CD4-positive, alpha-beta T cell (primary cell): ENCODE measurements around the gene CYP26C1. TPM values are rescaled to one million over a fixed set of nuclear protein-coding genes. Genes with fewer than 3 reads are reported as not detected.

Source experiments
- ATAC-seq: fragments of 200-7000 bp; cut with Tn5 transposase; one replicate; pipeline ENCODE4 v1.10.0; 2022; ENCODE audit warnings: mild to moderate bottlenecking; ENCODE audit not compliant: poor library complexity
- CTCF ChIA-PET: fragments of 350-600 bp; sonication (Branson Sonifier 250); formaldehyde crosslinking; loops from one replicate; lab custom pipeline; 2021; ENCODE audit warnings: antibody characterized with exemption, inconsistent platforms; lab: Charles Lee
- POLR2A ChIA-PET: fragments of 350-600 bp; sonication (Branson Sonifier 250); formaldehyde crosslinking; loops from one replicate; lab custom pipeline; 2021; ENCODE audit warnings: antibody characterized with exemption, inconsistent platforms; lab: Charles Lee
- DNase-seq, 14 experiments: peaks; one replicate each; pipeline ENCODE4 v3.0.0-alpha.2; 2013 to 2020; ENCODE audit warnings: mixed read lengths in 2 of 14
- H3K27ac ChIP-seq, 2 donors: one replicate each; pipeline versions ENCODE4 v1.5.1 to v1.7.0; 2013; ENCODE audit warnings: low read length in 2 of 2, low read depth in 1 of 2, mild to moderate bottlenecking in 1 of 2
- H3K27me3 ChIP-seq, 2 experiments: 1 replicate in 1 of 2; 2 replicates in 1 of 2; pipeline versions ENCODE4 v1.6.1 to v1.7.0; 2013; ENCODE audit warnings: low read length in 2 of 2, control low read depth in 1 of 2, mild to moderate bottlenecking in 1 of 2, moderate library complexity in 1 of 2; ENCODE audit not compliant: insufficient read depth in 2 of 2, control insufficient read depth in 1 of 2
- H3K36me3 ChIP-seq: one replicate; pipeline ENCODE4 v1.6.1; 2013; ENCODE audit warnings: low read length, control low read depth; ENCODE audit not compliant: insufficient read depth
- H3K4me1 ChIP-seq: one replicate; pipeline ENCODE4 v1.6.1; 2013; ENCODE audit warnings: low read length, control low read depth; ENCODE audit not compliant: insufficient read depth
- H3K4me3 ChIP-seq: one replicate; pipeline ENCODE4 v1.5.1; 2013; ENCODE audit warnings: mild to moderate bottlenecking, low read length, moderate library complexity
- H3K9me3 ChIP-seq, 2 experiments: 1 replicate in 1 of 2; 2 replicates in 1 of 2; pipeline versions ENCODE4 v1.6.1 to v1.7.0; 2013; ENCODE audit warnings: low read length in 2 of 2, mild to moderate bottlenecking in 2 of 2, control low read depth in 1 of 2, moderate library complexity in 1 of 2; ENCODE audit not compliant: control insufficient read depth in 1 of 2, insufficient read depth in 1 of 2
- H3K27ac Mint-ChIP-seq: one replicate; pipeline ENCODE4 v1.8.0; 2020; ENCODE audit warnings: mixed read lengths
- H3K27me3 Mint-ChIP-seq: one replicate; pipeline ENCODE4 v1.8.0; 2021; ENCODE audit warnings: mixed read lengths
- H3K36me3 Mint-ChIP-seq: one replicate; pipeline ENCODE4 v1.8.0; 2021; ENCODE audit warnings: low read depth, mixed read lengths
- H3K4me1 Mint-ChIP-seq: one replicate; pipeline ENCODE4 v1.8.0; 2021; ENCODE audit warnings: low read depth, mixed read lengths
- H3K4me3 Mint-ChIP-seq: one replicate; pipeline ENCODE4 v1.8.0; 2020; ENCODE audit warnings: mild to moderate bottlenecking, mixed read lengths
- H3K9me3 Mint-ChIP-seq: one replicate; pipeline ENCODE4 v1.8.0; 2020; ENCODE audit warnings: mixed read lengths
- CTCF ChIP-seq: fragments of 200-600 bp; IDR thresholded peaks from one replicate; pipeline ENCODE4 v1.8.0; 2022; ENCODE audit warnings: antibody characterized with exemption, mild to moderate bottlenecking
- intact Hi-C, 2 experiments: fragments of 100-400 bp; cut with DNase I in 1 of 2; cut with micrococcal nuclease in 1 of 2; formaldehyde crosslinking; loops; one replicate each; pipeline versions ENCODE4 v1.15.1 to v1.9.0; 2023 to 2025; cut with DNase I, micrococcal nuclease
- total RNA-seq, 174 experiments: library from RNA in 2 of 174; stranded (reverse) in 2 of 174; gene quantifications; one replicate each; pipeline ENCODE4 v1.2.3 and lab custom pipeline; 2021 to 2026

Gene CYP26C1
- total RNA-seq, 2 experiments from 2014 or later, result 0.14 TPM; not detected in 1

- H3K4me1 Mint-ChIP-seq, result peaks cover 47% of the 10 kb centered on the region
- H3K4me3 ChIP-seq, result no peak overlapping the region
- ATAC-seq, result no peak
- no peak overlapping the region for H3K27ac Mint-ChIP-seq
- H3K9me3 Mint-ChIP-seq, result no peaks in the 10 kb centered on the region
- H3K36me3 ChIP-seq, result peaks cover 3% of the 10 kb centered on the region
- H3K4me3 Mint-ChIP-seq, result no peak overlapping the region
- ChIA-PET CTCF (no interaction called here), POLR2A (no interaction called here)
- peaks cover 0 to 11% of the 10 kb centered on the region in 2 experiments for H3K9me3 ChIP-seq
- peaks cover 64% of the 10 kb centered on the region for H3K27me3 Mint-ChIP-seq
- H3K27me3 ChIP-seq, result peaks cover 31 to 48% of the 10 kb centered on the region in 2 experiments
- TF ChIP-seq CTCF, result no peak
- peaks cover 3% of the 10 kb centered on the region for H3K36me3 Mint-ChIP-seq
- H3K27ac ChIP-seq, result no peak overlapping the region
- H3K4me1 ChIP-seq, result peaks cover 23% of the 10 kb centered on the region
- intact Hi-C loops, result no loop called here
- no peak for DNase-seq
These were observed 3.5 kb downstream of the CYP26C1 start for GRCh38 chr10:93063977-93064660.

- no peak overlapping the region for H3K27ac ChIP-seq
- DNase-seq (no peak), ATAC-seq (no peak)
- Mint-ChIP-seq H3K36me3 (no peaks in the 10 kb centered on the region), H3K4me1 (peaks cover 47% of the 10 kb centered on the region), H3K9me3 (no peaks in the 10 kb centered on the region), H3K4me3 (no peak overlapping the region), H3K27me3 (peaks cover 64% of the 10 kb centered on the region), H3K27ac (no peak overlapping the region)
- POLR2A ChIA-PET, result no interaction called here
- H3K27me3 ChIP-seq, result peaks cover 39 to 57% of the 10 kb centered on the region in 2 experiments
- intact Hi-C loops, result no loop called here
- TF ChIP-seq CTCF, result no peak
- peaks cover 20% of the 10 kb centered on the region for H3K4me1 ChIP-seq
- no peak overlapping the region for H3K4me3 ChIP-seq
- CTCF ChIA-PET, result no interaction called here
- no peaks in the 10 kb centered on the region for H3K36me3 ChIP-seq
- peaks cover 0 to 11% of the 10 kb centered on the region in 2 experiments for H3K9me3 ChIP-seq
These were observed 4.5 kb downstream of the CYP26C1 start for GRCh38 chr10:93064874-93065660.

DNA sequence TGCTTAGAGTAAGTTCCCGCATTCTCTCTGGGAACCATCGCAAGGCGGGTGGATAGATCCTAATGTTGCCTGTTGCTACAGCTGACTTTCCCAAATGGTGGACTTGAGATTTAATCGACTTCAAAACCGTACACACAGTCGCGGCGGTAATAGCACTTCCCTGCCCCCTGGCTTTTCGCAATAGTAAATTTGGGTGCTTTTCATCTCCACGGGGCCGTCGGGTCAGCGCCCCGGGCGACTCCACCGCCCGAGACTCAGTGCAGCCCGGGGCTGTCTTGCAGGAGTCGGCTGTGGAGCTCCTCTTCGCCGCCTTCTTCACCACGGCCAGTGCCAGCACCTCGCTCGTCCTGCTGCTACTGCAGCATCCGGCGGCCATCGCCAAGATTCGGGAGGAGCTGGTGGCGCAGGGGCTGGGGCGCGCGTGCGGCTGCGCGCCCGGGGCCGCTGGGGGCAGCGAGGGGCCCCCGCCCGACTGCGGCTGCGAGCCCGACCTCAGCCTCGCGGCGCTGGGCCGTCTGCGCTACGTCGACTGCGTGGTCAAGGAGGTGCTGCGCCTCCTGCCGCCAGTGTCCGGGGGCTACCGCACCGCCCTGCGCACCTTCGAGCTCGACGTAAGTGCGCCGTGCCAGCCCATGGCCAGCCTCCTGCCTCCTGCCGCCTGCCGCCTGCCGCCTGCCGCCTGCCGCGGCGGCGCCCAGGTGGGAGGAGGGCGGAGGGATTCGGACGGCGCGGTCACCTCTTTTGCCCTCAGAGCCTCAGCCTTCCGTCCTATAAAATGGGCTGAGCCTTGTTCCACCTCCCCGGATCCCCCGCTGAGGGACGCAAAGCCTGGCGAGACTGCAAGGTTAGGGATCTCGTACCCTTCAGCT, 5.3 kb downstream of the CYP26C1 start:
- peaks cover 16% of the 10 kb centered on the region for H3K4me1 ChIP-seq
- Mint-ChIP-seq H3K36me3 (no peaks in the 10 kb centered on the region), H3K27me3 (peaks cover 71% of the 10 kb centered on the region), H3K4me3 (no peak overlapping the region), H3K27ac (no peak overlapping the region), H3K9me3 (no peaks in the 10 kb centered on the region), H3K4me1 (peaks cover 52% of the 10 kb centered on the region)
- no peak overlapping the region for H3K27ac ChIP-seq
- DNase-seq (no peak), ATAC-seq (no peak)
- no peaks in the 10 kb centered on the region for H3K36me3 ChIP-seq
- TF ChIP-seq CTCF, result no peak
- peaks cover 0 to 7% of the 10 kb centered on the region in 2 experiments for H3K9me3 ChIP-seq
- POLR2A ChIA-PET, result no interaction called here
- peaks cover 42 to 66% of the 10 kb centered on the region in 2 experiments for H3K27me3 ChIP-seq
- CTCF ChIA-PET, result no interaction called here
- H3K4me3 ChIP-seq, result no peak overlapping the region
- intact Hi-C loops, result no loop called here
